GM21619 (cell line): Measurements from ENCODE around the gene LIMD2.
A peak's percentile ranks its signal among the peaks of the same experiment; 100 is the strongest.

Source experiments
- ATAC-seq: cut with Tn5 transposase; IDR thresholded peaks from one replicate; pipeline ENCODE4 v1.9.1; 2021; ENCODE audit not compliant: unreplicated experiment

LIMD2 gene

DNA sequence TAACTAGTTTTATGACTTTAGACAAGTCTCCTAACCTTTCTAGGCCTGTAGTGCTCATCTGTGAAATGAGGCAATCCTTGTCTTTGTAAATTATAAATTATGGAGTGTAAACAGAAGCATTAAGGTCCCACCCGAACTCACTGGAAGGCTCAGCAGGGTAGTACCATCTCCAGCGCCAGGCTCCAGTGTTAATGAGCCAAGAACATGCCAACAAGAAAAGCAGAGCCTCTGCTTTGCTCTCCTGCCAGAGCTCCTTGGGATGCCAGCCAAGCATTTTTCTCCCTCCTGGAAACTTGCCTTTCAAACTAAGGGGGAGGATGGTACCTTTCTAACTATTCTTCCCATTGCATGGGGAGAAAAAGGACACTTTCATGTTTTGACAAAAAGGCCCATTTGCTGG, 14.9 kb downstream of the LIMD2 start:
- ATAC-seq = no peak

DNA sequence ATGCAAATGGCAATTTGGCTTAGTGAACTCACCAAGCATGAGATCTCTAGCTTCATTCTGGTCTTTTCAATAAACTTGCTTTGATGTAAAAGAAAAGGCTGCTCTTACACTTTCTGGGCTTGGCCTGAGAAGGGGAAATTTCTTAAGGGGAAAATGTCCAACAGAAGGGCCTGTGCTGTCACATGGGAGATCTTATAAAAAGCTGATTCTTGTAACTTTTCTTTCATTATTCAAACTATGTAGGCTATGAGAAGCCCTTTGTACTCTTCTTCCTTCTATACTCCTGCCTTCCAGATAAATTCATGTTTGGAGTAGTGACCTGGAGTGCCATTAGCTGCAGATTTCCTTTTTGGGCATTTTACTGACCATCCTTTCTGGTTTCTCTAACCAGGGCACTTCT, 16.9 kb downstream of the LIMD2 start:
- ATAC-seq = no peak

DNA sequence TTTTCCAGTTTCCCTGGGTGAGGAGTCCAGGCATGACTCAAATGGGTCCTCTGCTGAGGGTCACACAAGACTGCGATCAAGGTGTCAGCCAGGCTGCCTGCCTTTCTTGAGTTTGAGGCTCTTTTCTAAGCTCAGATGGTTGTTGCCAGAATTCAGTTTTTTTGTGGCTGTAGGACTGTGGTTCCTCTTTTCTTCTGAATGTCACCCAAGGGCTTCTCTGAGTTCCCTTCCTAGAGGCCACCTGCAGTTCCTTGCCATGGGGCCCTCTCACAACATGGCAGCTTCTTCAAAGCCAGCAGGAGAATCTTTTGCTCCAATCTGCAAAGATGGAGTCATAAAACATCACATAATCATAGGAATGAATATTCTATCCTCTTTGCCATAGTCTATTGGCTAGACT, 17.5 kb downstream of the LIMD2 start:
- ATAC-seq = no peak

DNA sequence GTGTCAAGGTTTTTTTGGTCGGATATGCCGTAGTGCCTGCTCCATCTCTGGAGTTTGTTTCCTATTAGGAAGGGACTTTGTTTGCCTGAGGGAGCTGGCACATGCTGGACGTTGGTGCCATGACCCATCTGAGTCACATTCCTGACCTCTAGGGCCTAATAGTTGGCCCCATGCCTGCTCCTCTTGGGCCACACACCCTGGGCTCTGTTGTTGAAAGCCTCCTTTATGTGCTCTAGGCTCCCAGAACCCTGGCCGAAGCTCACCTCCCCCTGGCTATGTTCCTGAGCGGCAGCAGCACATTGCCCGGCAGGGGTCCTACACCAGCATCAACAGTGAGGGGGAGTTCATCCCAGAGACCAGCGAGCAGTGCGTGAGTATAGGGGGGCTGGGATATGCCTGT, 18.4 kb downstream of the LIMD2 start:
- ATAC-seq = no peak

DNA sequence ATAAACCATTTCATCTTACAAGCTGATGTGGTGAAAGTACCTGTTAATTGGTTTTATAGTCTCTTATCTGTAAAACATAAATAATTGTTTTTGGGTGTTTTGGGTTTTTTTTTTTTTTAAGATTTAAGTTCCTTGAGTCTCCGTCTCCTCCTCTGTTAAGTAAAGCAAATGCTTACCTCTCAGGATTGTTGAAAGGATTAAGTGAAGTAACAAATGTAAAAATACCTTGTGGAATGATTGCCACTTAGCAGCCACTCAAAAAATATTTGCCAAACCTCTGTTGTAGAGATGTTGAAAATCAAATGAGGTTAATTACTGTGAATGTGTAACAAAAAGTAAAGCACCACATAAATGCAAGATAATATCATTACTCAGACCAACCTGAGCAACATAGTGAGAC, 19.2 kb downstream of the LIMD2 start:
- no peak for ATAC-seq

DNA sequence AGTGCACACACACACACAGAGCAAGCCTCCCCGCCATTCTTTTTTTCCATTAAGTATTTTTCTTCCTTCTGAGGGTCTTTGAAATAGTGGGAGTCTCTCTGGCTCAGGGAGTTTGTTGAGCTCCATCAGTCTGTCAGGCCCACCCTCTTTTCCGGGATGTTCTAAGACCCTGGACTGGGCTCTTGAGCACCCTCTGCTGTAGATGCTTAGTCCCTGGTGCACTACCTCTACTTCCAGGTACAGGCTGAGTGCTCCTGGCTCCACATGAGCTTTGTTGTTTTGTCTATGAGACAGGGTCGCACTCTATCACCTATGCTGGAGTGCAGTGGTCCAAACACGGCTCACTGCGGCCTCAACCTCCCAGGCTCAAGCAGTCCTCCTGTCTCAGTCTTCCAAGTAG, 20.7 kb downstream of the LIMD2 start:
- ATAC-seq = no peak

DNA sequence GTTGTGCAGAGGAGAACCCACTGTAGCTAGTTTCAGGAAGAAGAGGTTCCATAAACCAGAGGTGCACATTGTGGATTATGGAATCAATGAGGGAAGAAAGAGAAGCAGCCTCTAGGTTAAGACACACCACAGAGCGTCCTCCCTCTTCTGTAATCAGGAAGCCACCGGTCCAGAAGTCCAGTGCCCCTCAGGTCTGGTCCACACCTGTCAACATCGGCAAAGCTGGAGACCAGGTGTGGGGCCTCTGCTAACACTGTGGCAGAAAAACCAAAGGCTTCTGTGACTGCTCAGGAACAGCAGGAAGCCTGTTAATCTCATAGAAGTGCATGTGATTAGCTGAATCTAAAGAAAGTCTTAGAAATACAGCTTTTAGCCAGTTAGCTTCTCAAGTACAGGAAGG, 23.3 kb downstream of the LIMD2 start:
- ATAC-seq = no peak

DNA sequence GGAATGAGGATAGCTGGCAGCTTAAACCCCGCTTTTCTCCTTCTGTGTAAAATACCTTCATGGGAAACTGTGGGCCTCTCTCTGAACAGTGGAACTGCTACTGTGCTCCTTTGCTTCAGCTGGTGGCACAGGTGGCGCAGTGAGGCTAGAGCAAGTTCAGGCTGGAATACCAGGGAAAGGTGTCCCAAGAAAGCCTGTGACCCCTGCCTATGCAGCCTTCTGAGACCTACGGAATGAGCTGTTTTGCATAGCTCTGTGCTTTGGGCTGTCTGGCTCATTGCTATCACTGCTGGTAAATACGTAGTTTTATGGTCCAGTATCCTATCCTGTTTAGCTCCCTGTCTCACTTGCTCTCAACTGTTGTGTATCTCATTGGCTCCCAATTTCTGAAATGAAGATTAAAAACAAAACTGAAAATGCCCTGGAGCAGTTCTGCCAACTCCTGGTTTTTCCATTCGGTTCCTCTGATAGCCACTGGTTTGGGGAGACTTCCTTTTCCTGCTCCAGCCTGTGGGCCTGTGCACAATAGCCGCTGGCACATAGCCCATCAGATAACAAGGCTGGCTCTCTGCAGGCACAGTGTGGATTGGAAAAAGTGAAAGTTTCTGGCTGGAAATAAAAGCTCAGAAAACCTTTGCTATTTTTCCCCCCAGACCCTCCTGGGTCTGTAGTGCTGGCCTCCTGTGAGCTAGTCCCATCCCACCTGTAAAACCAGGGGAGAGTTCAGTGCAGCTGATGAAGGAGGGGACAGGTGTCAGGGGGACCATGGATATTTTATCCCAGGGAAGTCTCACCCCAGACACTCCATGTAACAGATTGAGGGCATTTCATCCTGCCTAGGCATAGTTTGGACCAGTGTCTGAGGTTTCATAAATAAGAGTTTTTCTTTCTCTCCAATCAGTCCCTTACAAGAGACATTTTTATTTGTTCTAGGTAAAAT, 24.0 kb downstream of the LIMD2 start:
- no peak for ATAC-seq

DNA sequence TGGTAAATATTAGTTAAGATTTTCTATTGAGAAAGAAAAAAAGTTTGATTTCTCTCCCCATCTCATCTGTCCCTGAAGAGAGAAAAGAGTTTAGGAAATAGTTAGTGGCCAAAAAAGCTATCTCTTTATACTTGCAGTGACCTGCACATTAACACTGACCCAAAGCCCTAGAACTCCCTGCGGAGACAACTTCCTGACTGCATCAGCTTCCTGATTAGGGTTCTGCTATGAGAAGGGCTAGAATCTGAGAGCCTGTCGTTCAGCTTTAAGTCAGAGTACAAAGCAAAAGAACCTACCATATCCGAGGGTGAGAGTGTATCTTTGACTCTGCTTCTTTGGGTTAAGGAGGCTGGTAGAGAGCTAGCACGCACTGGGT, 24.7 kb downstream of the LIMD2 start:
- no peak for ATAC-seq

DNA sequence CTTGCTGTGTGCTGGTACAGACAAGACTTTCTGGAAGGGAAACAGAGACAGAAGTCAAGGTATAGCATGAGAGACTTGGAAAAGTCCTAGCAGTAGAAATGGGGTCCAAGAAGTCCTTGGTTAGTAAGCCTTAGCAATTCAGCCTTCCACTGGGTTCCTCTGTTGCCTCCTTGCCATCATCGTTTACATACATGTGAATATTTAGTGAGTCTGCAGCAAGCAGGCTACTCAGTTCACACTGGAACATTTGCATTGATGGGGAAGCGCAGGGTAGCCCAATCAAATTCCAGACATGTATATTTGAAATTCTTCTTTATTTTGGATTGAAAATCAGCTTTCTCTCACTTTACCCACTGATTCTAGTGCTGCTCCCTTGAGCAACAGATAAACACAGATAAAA, 27.1 kb downstream of the LIMD2 start:
- ATAC-seq = no peak

DNA sequence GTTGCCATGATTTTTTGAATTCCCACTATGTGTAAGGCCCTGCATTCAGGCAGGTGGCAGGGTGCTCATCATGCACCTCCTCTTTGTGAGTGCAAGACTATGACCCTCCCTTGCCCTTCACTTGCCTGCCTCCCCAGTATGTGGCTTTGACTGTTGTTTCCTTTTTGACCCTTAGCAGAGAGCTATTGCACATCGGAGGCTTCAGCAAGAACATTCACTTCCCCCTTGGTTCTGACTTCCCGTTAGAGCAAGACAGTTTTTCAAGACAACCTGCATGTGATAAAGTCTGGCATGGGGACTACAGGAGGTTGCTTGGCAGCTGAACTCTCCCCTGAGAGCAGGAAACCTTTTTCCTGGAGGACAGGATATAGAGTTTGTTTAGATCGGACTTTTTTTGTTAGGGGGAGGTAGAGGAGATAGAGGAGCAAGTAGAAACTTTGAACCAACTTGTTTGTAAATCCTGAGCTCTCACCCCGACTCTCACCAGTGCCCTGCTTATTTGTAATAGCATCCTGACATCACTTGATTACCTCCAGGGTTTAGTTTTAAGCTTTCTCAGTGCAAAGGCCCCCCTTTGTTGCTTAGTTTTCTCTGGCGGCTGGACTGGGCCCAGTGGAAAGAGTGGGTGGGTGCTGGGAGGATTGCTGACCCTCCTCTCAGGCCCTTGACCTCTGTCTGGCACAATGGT, 34.3 kb downstream of the LIMD2 start:
- ATAC-seq = no peak

DNA sequence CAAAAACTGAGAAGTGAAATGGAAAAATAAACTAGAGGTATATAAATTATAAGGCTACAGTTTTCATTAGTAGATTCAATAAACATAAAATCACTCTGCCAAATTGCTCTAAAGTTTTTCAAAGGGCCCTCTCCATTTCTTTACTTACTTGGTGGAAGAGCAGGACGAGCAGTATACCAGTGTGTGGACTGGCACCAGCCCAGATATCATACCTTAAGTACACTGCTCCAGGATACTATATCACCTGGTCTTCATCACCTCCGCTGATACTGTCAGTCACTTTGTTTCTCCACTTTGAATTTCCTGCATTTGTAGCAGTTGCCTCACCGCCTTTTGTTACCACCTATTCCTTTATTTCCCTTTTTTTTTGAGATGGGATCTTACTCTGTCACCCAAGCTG, 40.1 kb downstream of the LIMD2 start:
- no peak for ATAC-seq

DNA sequence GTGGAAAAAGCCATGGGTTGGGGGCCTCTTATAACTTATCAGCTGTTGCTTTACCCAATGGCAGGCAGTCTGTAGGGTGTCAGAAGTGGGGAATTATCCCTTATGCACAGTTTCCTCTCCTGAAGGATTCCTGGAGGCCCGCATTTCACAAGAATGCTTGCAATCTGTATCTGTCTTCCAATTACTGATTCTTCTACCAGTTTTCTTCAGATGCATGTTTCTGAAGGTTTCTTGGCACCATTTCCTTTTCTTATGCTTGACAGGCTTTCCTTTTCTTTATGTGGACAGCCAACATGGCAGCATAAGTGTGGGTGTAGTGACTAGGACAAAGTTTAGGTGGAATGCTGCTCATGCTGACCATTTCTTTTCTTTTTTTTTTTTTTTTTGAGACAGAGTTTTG, 41.6 kb downstream of the LIMD2 start:
- no peak for ATAC-seq

DNA sequence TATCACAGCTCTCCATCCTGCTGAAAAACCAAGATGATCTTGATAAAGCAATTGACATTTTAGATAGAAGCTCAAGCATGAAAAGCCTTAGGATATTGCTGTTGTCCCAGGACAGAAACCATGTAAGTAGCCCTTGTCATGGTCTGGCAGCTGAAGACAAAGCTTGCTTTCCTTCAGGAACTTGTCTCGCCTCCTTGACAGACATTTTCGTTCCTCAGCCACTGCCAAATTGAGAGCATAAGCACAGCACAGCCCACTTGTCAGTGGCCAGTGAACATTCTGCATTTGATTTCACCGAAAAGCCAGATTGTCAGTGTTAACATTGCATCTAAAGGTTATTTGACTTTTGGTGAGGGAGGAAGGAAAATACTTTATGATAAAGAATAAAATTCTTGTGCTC, 42.1 kb downstream of the LIMD2 start:
- ATAC-seq = no peak

DNA sequence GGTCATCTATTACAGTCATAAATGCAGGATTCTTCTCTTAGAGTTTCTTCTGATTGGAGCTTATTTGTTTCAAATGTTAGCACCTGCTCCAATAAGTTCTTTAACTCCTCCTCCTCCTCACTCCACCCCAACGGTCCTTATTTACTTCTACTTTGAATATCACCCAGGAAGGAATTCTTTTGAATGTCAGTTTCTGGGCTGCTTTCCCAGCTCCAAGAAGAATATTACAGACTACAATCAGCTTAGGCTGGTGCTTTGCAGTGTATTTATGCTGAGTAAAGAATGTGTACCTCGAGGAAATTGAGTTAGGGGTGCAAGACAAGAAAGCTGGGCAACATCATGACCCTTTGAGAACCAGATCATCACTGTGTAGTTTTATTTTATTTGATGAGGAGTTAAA, 46.9 kb downstream of the LIMD2 start:
- no peak for ATAC-seq

DNA sequence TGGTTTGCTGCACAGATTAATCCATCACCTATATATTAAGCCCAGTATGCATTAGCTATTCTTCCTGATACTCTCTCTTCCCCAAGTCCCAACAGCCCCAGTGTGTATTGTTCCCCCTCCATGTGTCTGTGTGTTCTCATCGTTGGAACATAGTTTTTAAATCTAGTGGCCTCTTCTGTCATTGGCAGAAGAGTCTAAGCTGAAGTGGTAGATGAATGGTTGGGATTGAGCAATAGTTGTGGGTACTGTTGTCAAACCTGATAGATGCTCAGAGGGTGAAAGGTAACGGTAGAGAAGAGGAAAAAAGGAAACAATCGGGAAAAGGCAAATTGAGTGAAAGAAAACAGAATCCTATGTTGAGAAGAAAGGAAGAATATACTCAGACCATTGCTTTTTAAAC, 47.8 kb downstream of the LIMD2 start:
- ATAC-seq = no peak

DNA sequence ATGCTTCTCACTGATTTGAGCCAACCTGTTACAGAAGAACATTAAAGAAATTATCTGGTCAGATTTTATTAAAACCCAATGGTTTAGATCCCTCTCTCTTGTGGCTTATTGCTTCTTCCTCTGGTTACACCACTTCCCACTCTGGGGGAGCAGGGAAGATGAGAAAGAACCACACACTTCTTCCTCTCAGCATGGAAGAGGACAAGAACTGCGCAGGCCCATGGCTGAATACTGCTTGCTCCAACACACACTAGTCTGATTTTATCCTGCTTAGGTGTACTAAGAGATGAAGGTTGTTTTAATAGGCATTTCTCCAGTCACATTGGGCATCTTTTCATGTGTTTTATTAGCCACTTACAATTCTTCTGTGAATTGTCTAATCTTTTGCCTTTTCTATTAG, 50.1 kb downstream of the LIMD2 start:
- ATAC-seq = no peak

DNA sequence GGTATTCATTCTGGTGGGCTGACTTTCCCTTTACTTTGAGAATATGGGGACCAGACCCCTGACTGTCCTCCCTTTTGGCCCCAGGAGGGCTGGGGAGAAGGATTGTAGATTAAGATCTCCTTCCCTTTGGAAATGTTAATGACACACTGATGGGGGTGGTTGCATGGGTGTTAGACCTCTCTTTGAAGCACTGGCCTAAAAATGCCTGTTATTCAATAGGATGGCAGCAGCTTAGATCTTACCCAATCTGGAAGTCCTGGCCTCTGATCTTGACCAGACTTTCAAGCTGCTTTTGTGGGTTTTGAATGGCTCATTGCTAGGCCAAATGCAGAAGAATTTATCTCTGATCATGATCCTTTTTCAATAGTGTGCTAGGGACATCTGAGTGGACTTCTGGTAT, 52.0 kb downstream of the LIMD2 start:
- ATAC-seq = no peak

DNA sequence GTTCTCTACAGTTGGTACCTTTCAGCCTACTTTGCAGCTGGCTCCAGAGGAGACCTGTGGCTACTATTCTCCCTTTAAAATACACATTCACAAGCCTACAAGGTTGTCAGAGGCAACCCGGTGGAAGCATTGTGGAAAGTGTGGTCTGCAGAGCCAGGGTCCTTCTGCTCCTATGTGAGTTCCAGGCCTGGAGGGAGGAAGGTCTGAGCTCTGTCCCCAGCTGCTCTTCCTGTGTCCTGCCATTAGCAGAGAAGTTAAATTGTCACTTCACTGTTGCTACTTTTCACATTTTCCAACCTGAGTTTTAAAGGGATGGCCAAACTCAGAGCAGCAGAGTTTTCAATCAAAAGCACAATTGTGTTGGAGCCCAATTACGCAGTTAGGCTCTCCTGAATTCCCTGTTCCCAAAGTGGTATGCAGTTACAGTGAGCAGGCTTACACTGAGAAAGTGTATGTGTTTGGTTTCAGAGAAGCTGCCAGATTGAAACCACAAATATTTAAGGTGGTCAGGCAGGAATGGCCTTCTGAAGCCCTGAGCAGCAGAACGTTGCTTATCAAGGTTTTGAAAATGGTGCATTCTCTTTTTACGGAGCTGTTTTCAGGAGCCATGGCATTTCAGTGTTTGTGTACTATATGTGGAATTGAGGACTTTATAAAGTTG, 52.7 kb downstream of the LIMD2 start:
- no peak for ATAC-seq

DNA sequence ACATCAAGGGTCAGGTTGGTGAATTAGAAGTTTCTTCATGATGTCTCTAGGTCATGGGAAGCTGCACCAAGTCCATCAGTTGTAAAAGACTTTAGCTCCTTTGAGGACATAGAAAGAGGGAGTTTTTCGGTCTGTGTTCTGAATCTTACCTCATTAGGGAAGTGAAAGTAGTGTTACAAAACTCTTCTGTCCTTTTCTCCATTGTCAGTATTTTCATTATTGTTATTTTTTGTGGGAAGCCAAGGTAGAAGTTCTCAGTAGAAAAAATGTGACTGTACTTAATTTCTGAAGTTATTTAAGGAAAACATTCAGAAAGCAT, 53.5 kb downstream of the LIMD2 start:
- peak; percentile 81 for ATAC-seq
